Keratinocyte (primary cell): ENCODE results near the gene TWIST1. TPM values are rescaled to one million over a fixed set of nuclear protein-coding genes. Genes with fewer than 3 reads are reported as not detected.

Source experiments
- DNase-seq: peaks from one replicate; pipeline ENCODE4 v3.0.0-alpha.2; 2011; ENCODE audit warnings: low read depth, missing footprints, low spot score
- FAIRE-seq: peaks from 2 replicates; lab custom pipeline; 2011; peaks lifted over from hg19 to GRCh38; lab: Jason Lieb, UNC
- H2AFZ ChIP-seq: 2 replicates; pipeline ENCODE4 v1.6.0; 2012; ENCODE audit warnings: low read length, control low read depth, inconsistent platforms; ENCODE audit not compliant: control insufficient read depth
- H3K27ac ChIP-seq: 2 replicates; pipeline ENCODE4 v1.5.1; 2011; ENCODE audit warnings: low read length; ENCODE audit not compliant: control insufficient read depth, insufficient read depth
- H3K27me3 ChIP-seq: 3 replicates; pipeline ENCODE4 v1.6.0; 2011; ENCODE audit warnings: low read length; ENCODE audit not compliant: control insufficient read depth, insufficient read depth; ENCODE audit errors: extremely low read depth
- H3K36me3 ChIP-seq, 2 experiments: 2 replicates in 1 of 2; 3 replicates in 1 of 2; pipeline ENCODE4 v1.5.1; 2011; ENCODE audit warnings: low read length in 2 of 2, mild to moderate bottlenecking in 1 of 2; ENCODE audit not compliant: control insufficient read depth in 2 of 2, insufficient read depth in 2 of 2; ENCODE audit errors: extremely low read depth in 1 of 2
- H3K4me1 ChIP-seq: 3 replicates; pipeline ENCODE4 v1.5.1; 2011; ENCODE audit warnings: low read length; ENCODE audit not compliant: control insufficient read depth, insufficient read depth; ENCODE audit errors: extremely low read depth
- H3K4me2 ChIP-seq: 3 replicates; pipeline ENCODE4 v1.6.0; 2011; ENCODE audit warnings: low read depth, low read length; ENCODE audit not compliant: control insufficient read depth, insufficient read depth; ENCODE audit errors: extremely low read depth
- H3K4me3 ChIP-seq, 3 experiments: fragments of 200-600 bp in 1 of 3; sonication (generic) in 1 of 3; 2 replicates in 2 of 3; 3 replicates in 1 of 3; pipeline ENCODE4 v1.5.1; 2011 to 2016; ENCODE audit warnings: low read length in 3 of 3, mild to moderate bottlenecking in 3 of 3, control low read depth in 2 of 3, inconsistent platforms in 1 of 3, low read depth in 1 of 3, mixed read lengths in 1 of 3, mixed run types in 1 of 3, moderate library complexity in 1 of 3; ENCODE audit not compliant: control insufficient read depth in 2 of 3, insufficient read depth in 2 of 3; ENCODE audit errors: extremely low read depth in 1 of 3
- H3K79me2 ChIP-seq: 2 replicates; pipeline ENCODE4 v1.6.0; 2012; ENCODE audit warnings: low read length; ENCODE audit not compliant: control insufficient read depth, insufficient read depth
- H3K9ac ChIP-seq: 3 replicates; pipeline ENCODE4 v1.6.0; 2011; ENCODE audit warnings: low read length; ENCODE audit not compliant: control insufficient read depth, insufficient read depth; ENCODE audit errors: extremely low read depth
- H3K9me1 ChIP-seq: 3 replicates; pipeline ENCODE4 v1.6.0; 2011; ENCODE audit warnings: low read length; ENCODE audit not compliant: control insufficient read depth, insufficient read depth; ENCODE audit errors: extremely low read depth
- H3K9me3 ChIP-seq: 2 replicates; pipeline ENCODE4 v1.5.1; 2012; ENCODE audit warnings: low read depth, low read length; ENCODE audit not compliant: control insufficient read depth
- H4K20me1 ChIP-seq: 3 replicates; pipeline ENCODE4 v1.6.0; 2011; ENCODE audit warnings: low read length; ENCODE audit not compliant: control insufficient read depth, insufficient read depth; ENCODE audit errors: extremely low read depth
- CTCF ChIP-seq, 3 experiments: IDR thresholded peaks in 1 of 3; conservative IDR thresholded peaks in 1 of 3; optimal IDR thresholded peaks in 1 of 3; 2 replicates in 2 of 3; 3 replicates in 1 of 3; pipeline versions ENCODE3 to v1.5.1; 2011; ENCODE audit warnings: low read length in 3 of 3, mild to moderate bottlenecking in 3 of 3, moderate library complexity in 2 of 3, control low read depth in 1 of 3, inconsistent platforms in 1 of 3; ENCODE audit not compliant: insufficient read depth in 2 of 3; ENCODE audit errors: extremely low read depth in 1 of 3
- EZH2 ChIP-seq: IDR thresholded peaks from one replicate; pipeline ENCODE4 v1.6.1; 2012; ENCODE audit warnings: inconsistent platforms, mild to moderate bottlenecking, low read length, moderate library complexity
- dilution Hi-C: fragments of 300-500 bp; cut with MboI; formaldehyde crosslinking; loops from one replicate; pipeline ENCODE4 v1.7.0; 2020; ENCODE audit warnings: low sequenced_read_pairs; ENCODE audit not compliant: extremely low pct_ligation_motif_present
- polyA plus RNA-seq, 5 experiments: library from polyadenylated mRNA; depleted of rRNA in 3 of 5; stranded (reverse) in 3 of 5; stranded (forward) in 1 of 5; unstranded in 1 of 5; fragments of >200 nt; gene quantifications; 1 replicate in 1 of 5; 2 replicates in 3 of 5; 3 replicates in 1 of 5; pipeline versions ENCODE4 v1.2.1 to v1.2.3, GENCODE V29; 2011 to 2012; ENCODE audit warnings: missing spikeins in 2 of 5, low read depth in 1 of 5, low replicate concordance in 1 of 5

The TWIST1 gene
- polyA plus RNA-seq, 1 donor (not counting 4 experiments of a cell fraction or from before 2014, with no cell fraction given) = 1.5 TPM

- Histone ChIP-seq H3K9ac (no peak overlapping the region), H3K4me3 (no peak overlapping the region), H3K79me2 (no peaks in the 10 kb centered on the region), H3K4me1 (no peaks in the 10 kb centered on the region), H3K27ac (no peak overlapping the region), H3K9me1 (no peaks in the 10 kb centered on the region), H4K20me1 (no peaks in the 10 kb centered on the region), H3K27me3 (peaks cover 9% of the 10 kb centered on the region), H2AFZ (no peak overlapping the region), H3K36me3 (no peaks in the 10 kb centered on the region), H3K9me3 (no peaks in the 10 kb centered on the region), H3K4me2 (no peak overlapping the region)
- DNase-seq (no peak), FAIRE-seq (no peak)
- TF ChIP-seq CTCF (optimal IDR thresholded peaks at IDR 0.05 in 1 of 3, IDR thresholded peaks at IDR 0.05 in 1 of 3, conservative IDR thresholded peaks at IDR 0.05 in 1 of 3; ENCODE audit: extremely low read depth in 1 of 3, insufficient read depth in 2 of 3, low read length in 3 of 3) (no peak), EZH2 (no peak)
- dilution Hi-C loops = no loop called here
Measured at GRCh38 chr7:19099924-19100323, 17.5 kb downstream of the TWIST1 start.

GRCh38 chr7:19099194-19099593 is 18.2 kb downstream of the TWIST1 start:
- Histone ChIP-seq H3K27me3 (peaks cover 3% of the 10 kb centered on the region), H3K9me1 (no peaks in the 10 kb centered on the region), H3K4me3 (no peak overlapping the region), H3K4me1 (no peaks in the 10 kb centered on the region), H3K4me2 (no peak overlapping the region), H3K79me2 (no peaks in the 10 kb centered on the region), H3K9ac (no peak overlapping the region), H3K36me3 (no peaks in the 10 kb centered on the region), H3K9me3 (no peaks in the 10 kb centered on the region), H4K20me1 (no peaks in the 10 kb centered on the region), H3K27ac (no peak overlapping the region), H2AFZ (no peak overlapping the region)
- TF ChIP-seq EZH2 (no peak), CTCF (optimal IDR thresholded peaks at IDR 0.05 in 1 of 3, IDR thresholded peaks at IDR 0.05 in 1 of 3, conservative IDR thresholded peaks at IDR 0.05 in 1 of 3; ENCODE audit: extremely low read depth in 1 of 3, insufficient read depth in 2 of 3, low read length in 3 of 3) (no peak)
- dilution Hi-C loops = no loop called here
- no peak for FAIRE-seq
- no peak for DNase-seq
